DND-41 (cell line): ENCODE measurements around the gene ZGPAT.

Experiments used
- EZH2 ChIP-seq: IDR thresholded peaks from 3 replicates; pipeline ENCODE4 v1.6.1; 2012; ENCODE audit warnings: borderline replicate concordance, low read depth, mild to moderate bottlenecking, moderate library complexity, low read length, inconsistent platforms; ENCODE audit not compliant: severe bottlenecking
- TF ChIP-seq, protein P1 (sequence below): IDR thresholded peaks from 2 replicates; pipeline ENCODE4 v1.5.1; 2012; ENCODE audit warnings: borderline replicate concordance, low read length, moderate library complexity, mild to moderate bottlenecking; ENCODE audit not compliant: poor library complexity, severe bottlenecking; ENCODE audit errors: extremely low read depth

DNA sequence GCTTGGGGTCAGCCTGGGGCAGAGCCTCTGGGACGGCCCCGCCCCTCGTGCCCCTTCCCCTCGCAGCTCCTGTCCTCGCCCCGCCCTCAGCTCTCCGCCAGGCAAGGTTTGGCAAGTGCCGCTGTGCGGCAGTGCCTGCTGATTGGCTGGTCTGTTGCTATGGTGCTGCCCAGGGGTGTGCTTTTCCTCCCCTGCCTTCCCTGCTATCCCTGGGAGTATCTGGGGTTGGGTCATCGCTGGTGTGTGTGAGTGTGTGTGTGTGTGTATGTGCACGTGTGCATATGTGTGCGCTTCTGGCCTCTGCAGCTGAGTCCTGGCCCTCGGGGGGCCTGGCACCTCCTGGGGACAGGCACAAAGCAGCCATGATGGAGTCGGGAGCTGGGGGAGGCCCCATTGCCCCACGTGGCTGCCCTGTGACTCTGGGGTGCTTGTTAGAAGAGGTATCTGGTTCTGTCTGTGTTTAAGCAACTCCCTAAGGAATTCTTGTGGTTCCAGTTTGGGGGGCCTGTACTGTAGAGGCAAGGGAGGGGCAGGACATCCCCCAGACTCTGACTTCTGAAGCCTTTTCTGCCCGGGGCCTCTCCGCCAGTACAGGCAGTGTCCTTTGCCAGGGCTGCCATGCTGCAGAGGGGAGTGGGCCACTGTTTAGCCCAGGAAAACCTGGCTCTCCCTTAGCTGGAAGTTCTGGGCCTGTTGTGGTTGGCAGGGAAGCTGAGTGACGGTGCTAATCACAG lies 42.8 kb upstream of the ZGPAT start:
- TF ChIP-seq, protein P1, sequence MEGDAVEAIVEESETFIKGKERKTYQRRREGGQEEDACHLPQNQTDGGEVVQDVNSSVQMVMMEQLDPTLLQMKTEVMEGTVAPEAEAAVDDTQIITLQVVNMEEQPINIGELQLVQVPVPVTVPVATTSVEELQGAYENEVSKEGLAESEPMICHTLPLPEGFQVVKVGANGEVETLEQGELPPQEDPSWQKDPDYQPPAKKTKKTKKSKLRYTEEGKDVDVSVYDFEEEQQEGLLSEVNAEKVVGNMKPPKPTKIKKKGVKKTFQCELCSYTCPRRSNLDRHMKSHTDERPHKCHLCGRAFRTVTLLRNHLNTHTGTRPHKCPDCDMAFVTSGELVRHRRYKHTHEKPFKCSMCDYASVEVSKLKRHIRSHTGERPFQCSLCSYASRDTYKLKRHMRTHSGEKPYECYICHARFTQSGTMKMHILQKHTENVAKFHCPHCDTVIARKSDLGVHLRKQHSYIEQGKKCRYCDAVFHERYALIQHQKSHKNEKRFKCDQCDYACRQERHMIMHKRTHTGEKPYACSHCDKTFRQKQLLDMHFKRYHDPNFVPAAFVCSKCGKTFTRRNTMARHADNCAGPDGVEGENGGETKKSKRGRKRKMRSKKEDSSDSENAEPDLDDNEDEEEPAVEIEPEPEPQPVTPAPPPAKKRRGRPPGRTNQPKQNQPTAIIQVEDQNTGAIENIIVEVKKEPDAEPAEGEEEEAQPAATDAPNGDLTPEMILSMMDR = no peak
- TF ChIP-seq EZH2 = no peak
